GM11168 (cell line): Measurements from ENCODE around the gene AAK1.

Source experiments
- in situ Hi-C: fragments of 300-500 bp; cut with MboI; formaldehyde crosslinking; loops from one replicate; pipeline ENCODE4 v1.12.0; 2022; ENCODE audit warnings: low sequenced_read_pairs; ENCODE audit not compliant: unreplicated experiment

Gene AAK1

GRCh38 chr2:69554568-69554967 lies 89.0 kb downstream of the AAK1 start:
- in situ Hi-C loops, result loop anchor here (25.0 kb wide), 1 partner anchor 258 kb away; no protein-coding TSS in a partner anchor

- in situ Hi-C loops, result loop anchor here (25.0 kb wide), 1 partner anchor 258 kb away; no protein-coding TSS in a partner anchor
Observed at GRCh38 chr2:69553991-69554390, 89.5 kb downstream of the AAK1 start.

- in situ Hi-C loops, result loop anchor here (25.0 kb wide), 1 partner anchor 262 kb away; no protein-coding TSS in a partner anchor
Observed at GRCh38 chr2:69550511-69550910, 93.0 kb downstream of the AAK1 start.

- in situ Hi-C loops, result no loop called here
Observed at GRCh38 chr2:69549421-69549820, 94.1 kb downstream of the AAK1 start.

- in situ Hi-C loops, result no loop called here
Observed at GRCh38 chr2:69547984-69548715, 95.4 kb downstream of the AAK1 start.

- in situ Hi-C loops, result no loop called here
Observed at GRCh38 chr2:69546646-69547045, 96.9 kb downstream of the AAK1 start.

GRCh38 chr2:69545477-69545932 lies 98.0 kb downstream of the AAK1 start:
- in situ Hi-C loops, result no loop called here

- in situ Hi-C loops, result no loop called here
Observed at GRCh38 chr2:69544951-69545350, 98.6 kb downstream of the AAK1 start.

- in situ Hi-C loops, result no loop called here
Observed at GRCh38 chr2:69539549-69539908, 104.0 kb downstream of the AAK1 start.

- in situ Hi-C loops, result no loop called here
Observed at GRCh38 chr2:69538872-69539548, 104.5 kb downstream of the AAK1 start.

GRCh38 chr2:69538249-69538648 lies 105.3 kb downstream of the AAK1 start:
- in situ Hi-C loops, result no loop called here

- in situ Hi-C loops, result no loop called here
Observed at GRCh38 chr2:69535817-69536241, 107.7 kb downstream of the AAK1 start.

- in situ Hi-C loops, result no loop called here
Observed at GRCh38 chr2:69531186-69531585, 112.4 kb downstream of the AAK1 start.

GRCh38 chr2:69529480-69529879 lies 114.1 kb downstream of the AAK1 start:
- in situ Hi-C loops, result no loop called here

- in situ Hi-C loops, result no loop called here
Observed at GRCh38 chr2:69525261-69525660, 118.3 kb downstream of the AAK1 start.

- in situ Hi-C loops, result no loop called here
Observed at GRCh38 chr2:69524799-69525198, 118.7 kb downstream of the AAK1 start.

GRCh38 chr2:69521747-69522146 lies 121.8 kb downstream of the AAK1 start:
- in situ Hi-C loops, result no loop called here

GRCh38 chr2:69518841-69519240 lies 124.7 kb downstream of the AAK1 start:
- in situ Hi-C loops, result no loop called here

- in situ Hi-C loops, result no loop called here
Observed at GRCh38 chr2:69517410-69517809, 126.1 kb downstream of the AAK1 start.

GRCh38 chr2:69514819-69515218 lies 128.7 kb downstream of the AAK1 start:
- in situ Hi-C loops, result no loop called here

GRCh38 chr2:69514406-69514805 lies 129.1 kb downstream of the AAK1 start:
- in situ Hi-C loops, result no loop called here

GRCh38 chr2:69512446-69512845 lies 131.1 kb downstream of the AAK1 start:
- in situ Hi-C loops, result no loop called here
